Glutamatergic neuron (in vitro differentiated cells): ENCODE results near the gene LPAR6. TPM values are rescaled to one million over a fixed set of nuclear protein-coding genes. Genes with fewer than 3 reads are reported as not detected.

Experiments used
- DNase-seq: peaks from one replicate; pipeline ENCODE4 v3.0.0; 2022
- H3K27ac Mint-ChIP-seq: one replicate; pipeline ENCODE4 v1.8.0; 2020; ENCODE audit warnings: mild to moderate bottlenecking, mixed read lengths, inconsistent platforms; ENCODE audit not compliant: unreplicated experiment
- H3K27me3 Mint-ChIP-seq: one replicate; pipeline ENCODE4 v1.8.0; 2020; ENCODE audit warnings: mild to moderate bottlenecking, moderate library complexity, mixed read lengths, inconsistent platforms; ENCODE audit not compliant: unreplicated experiment
- H3K36me3 Mint-ChIP-seq: one replicate; pipeline ENCODE4 v1.8.0; 2020; ENCODE audit warnings: mild to moderate bottlenecking, mixed read lengths, inconsistent platforms; ENCODE audit not compliant: unreplicated experiment
- H3K4me1 Mint-ChIP-seq: one replicate; pipeline ENCODE4 v1.8.0; 2020; ENCODE audit warnings: mild to moderate bottlenecking, low read depth, mixed read lengths, inconsistent platforms; ENCODE audit not compliant: unreplicated experiment
- H3K4me3 Mint-ChIP-seq: one replicate; pipeline ENCODE4 v1.8.0; 2020; ENCODE audit warnings: mild to moderate bottlenecking, mixed read lengths, inconsistent platforms; ENCODE audit not compliant: unreplicated experiment
- H3K9me3 Mint-ChIP-seq: one replicate; pipeline ENCODE4 v1.8.0; 2020; ENCODE audit warnings: mild to moderate bottlenecking, moderate library complexity, mixed read lengths, inconsistent platforms; ENCODE audit not compliant: unreplicated experiment
- CTCF ChIP-seq: fragments of 200-600 bp; sonication (generic); IDR thresholded peaks from one replicate; pipeline ENCODE4 v1.5.0; 2021; ENCODE audit not compliant: partially characterized antibody, unreplicated experiment
- total RNA-seq: library from RNA; stranded (reverse); fragmentation: NEBNext Ultra II Directional; extraction: Animal tissue kit (Norgen Biotek cat#: 25700); gene quantifications from one replicate; pipeline ENCODE4 v1.2.1, GENCODE V29; 2021; ENCODE audit not compliant: unreplicated experiment

Gene LPAR6
- total RNA-seq, 1 donor from 2014 or later, result 1.1 TPM

- H3K9me3 Mint-ChIP-seq, result no peaks in the 10 kb centered on the region
- no peak overlapping the region for H3K4me3 Mint-ChIP-seq
- no peak overlapping the region for H3K27ac Mint-ChIP-seq
- no peaks in the 10 kb centered on the region for H3K36me3 Mint-ChIP-seq
- H3K27me3 Mint-ChIP-seq, result peaks cover under 1% of the 10 kb centered on the region
- TF ChIP-seq CTCF, result no peak
- no peaks in the 10 kb centered on the region for H3K4me1 Mint-ChIP-seq
- no peak for DNase-seq
Observed at GRCh38 chr13:48401480-48401879, 11.4 kb downstream of the LPAR6 start.

GRCh38 chr13:48400850-48401291, 12.0 kb downstream of the LPAR6 start:
- no peak for TF ChIP-seq CTCF
- Mint-ChIP-seq H3K27me3 (peaks cover 3% of the 10 kb centered on the region), H3K27ac (no peak overlapping the region), H3K4me3 (no peak overlapping the region), H3K9me3 (peaks cover 2% of the 10 kb centered on the region), H3K4me1 (no peaks in the 10 kb centered on the region), H3K36me3 (peaks cover 6% of the 10 kb centered on the region)
- no peak for DNase-seq

- H3K4me1 Mint-ChIP-seq, result no peaks in the 10 kb centered on the region
- H3K9me3 Mint-ChIP-seq, result peaks cover 2% of the 10 kb centered on the region
- H3K27ac Mint-ChIP-seq, result no peak overlapping the region
- H3K36me3 Mint-ChIP-seq, result peaks cover 13% of the 10 kb centered on the region
- peaks cover 3% of the 10 kb centered on the region for H3K27me3 Mint-ChIP-seq
- no peak overlapping the region for H3K4me3 Mint-ChIP-seq
- TF ChIP-seq CTCF, result no peak
- no peak for DNase-seq
Observed at GRCh38 chr13:48400090-48400694, 12.7 kb downstream of the LPAR6 start.

- Mint-ChIP-seq H3K4me3 (no peak overlapping the region), H3K27ac (no peak overlapping the region), H3K4me1 (no peaks in the 10 kb centered on the region), H3K36me3 (peaks cover 17% of the 10 kb centered on the region), H3K9me3 (peaks cover 2% of the 10 kb centered on the region), H3K27me3 (peaks cover 3% of the 10 kb centered on the region)
- TF ChIP-seq CTCF, result no peak
- DNase-seq, result no peak
Observed at GRCh38 chr13:48398450-48399095, 14.3 kb downstream of the LPAR6 start.

- no peak for DNase-seq
- Mint-ChIP-seq H3K27ac (no peak overlapping the region), H3K4me1 (no peaks in the 10 kb centered on the region), H3K36me3 (peaks cover 17% of the 10 kb centered on the region), H3K9me3 (peaks cover 2% of the 10 kb centered on the region), H3K27me3 (peaks cover 3% of the 10 kb centered on the region), H3K4me3 (no peak overlapping the region)
- no peak for TF ChIP-seq CTCF
Observed at GRCh38 chr13:48397744-48398143, 15.2 kb downstream of the LPAR6 start.
